Activated T-cell treated with anti-CD3 and anti-CD28 coated beads for 24 hours (primary cell): ENCODE measurements around the gene DNAJC27.

Source experiments
- DNase-seq: peaks from one replicate; pipeline ENCODE4 v3.0.0-alpha.2; 2020; ENCODE audit warnings: low read depth

The DNAJC27 gene

DNA sequence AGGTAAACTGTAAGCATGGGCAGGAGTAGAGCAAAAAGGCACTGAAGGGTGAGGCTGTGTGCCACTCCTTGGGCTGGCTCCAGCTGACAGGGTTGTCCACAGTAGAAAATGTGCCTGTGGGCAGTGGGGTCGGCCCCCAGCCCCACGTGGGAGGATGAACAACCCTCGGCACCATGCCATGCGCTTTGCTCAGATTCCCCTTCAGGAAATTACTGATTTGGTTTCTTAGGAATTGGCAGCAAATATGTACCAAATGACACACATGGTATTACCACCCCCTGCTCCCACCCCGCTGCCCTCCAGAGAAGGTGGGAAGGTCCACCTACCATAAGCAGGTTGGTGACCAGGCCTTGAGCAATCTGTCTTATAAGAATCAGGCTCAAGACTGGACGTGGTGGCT is 65.3 kb downstream of the DNAJC27 start:
- no peak for DNase-seq

DNA sequence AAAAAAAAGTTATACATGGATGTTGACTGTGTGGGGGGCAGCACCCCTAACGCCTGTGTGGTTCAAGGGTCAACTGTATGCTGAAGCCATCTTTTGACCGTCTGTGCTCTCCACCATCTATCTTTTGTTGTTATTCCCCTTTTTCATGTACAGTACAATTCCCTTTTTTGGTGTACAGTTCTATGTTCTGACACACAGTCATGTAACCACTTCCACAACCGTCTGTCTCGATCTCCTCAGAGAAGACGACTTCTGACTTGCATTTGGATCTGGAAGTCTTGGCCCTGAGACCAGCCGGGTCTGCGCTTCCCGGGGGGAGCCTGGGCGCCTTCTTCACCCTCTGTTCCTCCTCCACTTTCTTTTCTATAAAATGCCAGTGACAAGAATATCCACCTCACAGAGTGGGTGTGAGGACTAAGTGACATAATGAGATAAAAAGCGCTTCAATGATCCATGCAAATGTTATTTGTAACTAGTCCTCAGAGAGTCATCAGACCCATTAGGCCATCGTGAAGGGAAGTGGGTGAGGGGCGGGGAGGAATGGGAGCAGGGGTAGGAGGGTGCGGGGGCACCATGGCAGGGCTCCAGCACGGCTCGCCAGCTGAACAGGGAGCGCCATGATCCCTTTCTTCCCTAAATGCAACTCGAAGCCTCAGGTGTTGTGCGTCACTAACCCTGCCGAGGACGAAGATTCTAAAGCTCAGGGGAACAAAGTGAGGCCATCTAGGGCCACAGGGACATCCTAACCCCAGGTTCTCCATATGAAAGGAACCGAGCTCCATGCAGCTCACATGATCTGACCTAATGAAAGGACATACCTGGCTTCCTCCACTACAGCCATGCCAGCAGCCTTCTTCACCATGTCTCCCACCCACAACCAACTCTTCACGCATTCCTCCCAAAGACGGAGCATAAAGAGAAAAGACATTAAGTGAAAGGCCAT is 68.3 kb downstream of the DNAJC27 start:
- DNase-seq = no peak

DNA sequence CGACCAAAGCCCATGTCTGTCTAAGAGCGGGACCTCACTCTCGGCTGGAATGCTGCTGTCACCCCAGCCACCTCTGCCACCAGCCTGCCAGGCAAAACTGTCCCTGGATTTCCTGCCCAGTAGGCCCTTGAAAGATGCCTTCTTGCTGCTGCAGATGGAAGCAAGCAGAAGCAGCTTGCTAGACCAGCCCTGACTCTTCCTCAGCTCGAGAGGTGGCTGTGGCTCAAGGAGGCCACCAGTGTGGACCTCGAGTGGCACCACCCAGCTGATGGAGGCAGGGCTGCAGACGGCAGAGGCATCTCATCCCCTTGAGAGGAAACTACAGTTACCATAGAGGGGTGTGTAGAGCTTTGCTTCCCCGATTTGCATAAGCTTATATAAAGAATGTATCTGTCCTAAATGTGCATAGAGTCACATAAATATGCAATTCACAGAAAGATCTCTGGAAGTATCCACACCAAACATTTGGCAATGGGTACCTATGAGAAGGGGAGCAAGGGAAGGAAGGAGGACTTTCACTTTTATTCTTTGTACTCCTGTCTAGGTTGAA is 72.3 kb downstream of the DNAJC27 start:
- DNase-seq = no peak

GRCh38 chr2:24898122-24899109 is 73.3 kb downstream of the DNAJC27 start:
- no peak for DNase-seq

DNA sequence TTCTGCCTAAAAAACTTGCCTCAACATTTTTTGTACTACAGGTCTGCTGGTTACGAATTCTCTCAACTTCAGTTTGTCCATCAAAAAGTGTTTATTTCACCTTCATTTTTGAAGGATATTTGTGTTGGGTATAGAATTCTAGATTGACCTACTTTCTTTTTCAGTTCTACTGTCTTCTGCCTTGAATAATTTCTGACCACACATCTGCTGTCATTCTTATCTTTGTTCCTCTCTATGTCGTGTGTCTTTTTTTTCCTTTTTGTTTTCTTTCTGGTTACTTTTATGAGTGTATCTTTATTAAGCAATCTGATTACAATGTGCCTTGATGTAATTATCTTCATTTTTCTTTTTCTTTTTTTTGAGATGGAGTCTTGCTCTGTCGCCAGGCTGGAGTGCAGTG is 77.0 kb downstream of the DNAJC27 start:
- no peak for DNase-seq

DNA sequence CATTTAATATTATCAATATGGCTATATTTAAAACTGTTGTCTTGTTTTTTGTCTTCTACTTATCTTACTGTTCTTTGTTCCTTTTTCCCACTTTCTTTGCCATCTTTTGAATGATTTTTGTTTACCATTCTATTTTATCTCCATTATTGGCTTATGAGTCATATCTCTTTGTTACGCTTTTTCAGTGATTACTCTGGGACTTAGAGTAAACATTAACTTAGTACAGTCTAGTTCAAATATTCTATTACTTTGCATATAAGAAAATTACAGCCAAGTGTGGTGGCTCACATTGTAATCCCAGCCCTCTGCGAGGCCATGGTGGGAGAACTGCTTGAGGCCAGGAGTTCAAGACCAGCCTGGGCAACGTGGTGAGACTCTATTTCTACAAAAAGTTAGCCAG is 77.8 kb downstream of the DNAJC27 start:
- no peak for DNase-seq
